Esophagus muscularis mucosa (tissue), 4 donors: ENCODE results near the gene FBXW2. TPM values are rescaled to one million over a fixed set of nuclear protein-coding genes. Genes with fewer than 3 reads are reported as not detected.

ENCODE experiments used
- DNase-seq: peaks from one replicate; pipeline ENCODE4 v3.0.0-alpha.2; 2017; ENCODE audit errors: extremely low spot score
- H3K27ac ChIP-seq, 4 donors: fragments of 200-600 bp; sonication (generic); replicated peaks in 1 of 4; 1 replicate in 3 of 4; 2 replicates in 1 of 4; pipeline ENCODE4 v1.5.1; 2016 to 2019; ENCODE audit warnings: mild to moderate bottlenecking in 1 of 4
- H3K27me3 ChIP-seq, 4 donors: fragments of 200-600 bp; sonication (generic); one replicate each; pipeline versions ENCODE4 v1.5.1 to v1.6.0; 2016 to 2019
- H3K36me3 ChIP-seq, 4 donors: fragments of 200-600 bp; sonication (generic); one replicate each; pipeline ENCODE4 v1.5.1; 2016 to 2019
- H3K4me1 ChIP-seq, 4 donors: fragments of 200-600 bp; sonication (generic); one replicate each; pipeline ENCODE4 v1.5.1; 2016 to 2019
- H3K4me3 ChIP-seq, 4 donors: fragments of 200-600 bp; sonication (generic); 1 replicate in 2 of 4; 2 replicates in 2 of 4; pipeline ENCODE4 v1.5.1; 2016 to 2019; ENCODE audit warnings: mild to moderate bottlenecking in 4 of 4, moderate library complexity in 1 of 4
- H3K9me3 ChIP-seq, 4 donors: fragments of 200-600 bp; sonication (generic); 1 replicate in 3 of 4; 2 replicates in 1 of 4; pipeline ENCODE4 v1.5.1; 2016 to 2019
- EP300 ChIP-seq: sonication (generic); formaldehyde crosslinking; IDR thresholded peaks from one replicate; pipeline ENCODE4 v1.6.1; 2017; ENCODE audit warnings: antibody characterized with exemption
- POLR2A ChIP-seq: fragments of 450-650 bp; IDR thresholded peaks from one replicate; pipeline ENCODE4 v1.6.1; 2017; ENCODE audit warnings: antibody characterized with exemption, moderate library complexity, mild to moderate bottlenecking, low read depth
- POLR2AphosphoS5 ChIP-seq, 2 donors: sonication (generic); formaldehyde crosslinking; IDR thresholded peaks; one replicate each; pipeline ENCODE4 v1.6.1; 2017; ENCODE audit warnings: antibody characterized with exemption in 2 of 2
- WGBS: methylation state at CpG from one replicate; pipeline ENCODE4 v1.1.5; 2018; 5-methylcytosine and 5-hydroxymethylcytosine counted together
- intact Hi-C: fragments of 100-400 bp; cut with DNase I; formaldehyde crosslinking; loops from one replicate; pipeline ENCODE4 v1.15.1; 2023
- total RNA-seq, 4 donors: library from RNA; depleted of rRNA; stranded (reverse); fragments of >200 nt; gene quantifications; one replicate each; pipeline versions ENCODE4 v1.1.0 to v1.2.1, GENCODE V29; 2016
- TF ChIP-seq, protein P1 (sequence below), 3 experiments: fragments of 200-600 bp in 2 of 3; fragments of 450-650 bp in 1 of 3; sonication (generic) in 2 of 3; IDR thresholded peaks; one replicate each; pipeline ENCODE4 v1.5.1; 2017 to 2019; ENCODE audit warnings: antibody characterized with exemption in 3 of 3, mild to moderate bottlenecking in 2 of 3, moderate library complexity in 1 of 3

Gene FBXW2
- total RNA-seq, 4 donors from 2014 or later: 36.9 to 55.9 (median 53.2) TPM

DNA sequence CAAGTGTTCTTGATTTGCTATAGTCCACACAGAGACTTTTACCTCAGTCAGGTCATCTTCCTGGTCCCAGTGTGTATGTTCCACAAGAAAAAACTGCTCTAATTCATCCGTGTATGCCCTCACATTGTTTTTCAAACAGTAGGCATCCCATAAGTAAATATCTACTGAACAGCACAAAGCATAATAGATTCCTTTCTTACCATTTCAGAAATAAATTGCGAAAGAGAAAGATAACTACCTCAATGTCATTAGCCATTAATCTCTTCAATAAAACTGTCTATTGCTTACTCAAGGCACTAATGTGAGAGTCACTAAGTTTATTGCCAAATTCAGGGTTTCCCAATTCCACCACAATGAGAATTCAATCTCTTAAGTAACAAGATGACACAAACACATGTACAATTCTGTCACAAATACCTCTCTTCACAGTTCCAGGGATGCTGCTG is 9.6 kb downstream of the FBXW2 start:
- Histone ChIP-seq H3K4me3 (no peak overlapping the region), H3K27ac (no peak overlapping the region), H3K36me3 (peaks cover 0 to 47% (median 34%) of the 10 kb centered on the region in 4 donors), H3K27me3 (no peaks in the 10 kb centered on the region), H3K4me1 (peaks cover 16 to 34% (median 20%) of the 10 kb centered on the region in 4 donors), H3K9me3 (no peaks in the 10 kb centered on the region)
- TF ChIP-seq POLR2A (no peak), EP300 (no peak), POLR2AphosphoS5 (IDR thresholded peaks at IDR 0.05) (no peak)
- TF ChIP-seq, protein P1, sequence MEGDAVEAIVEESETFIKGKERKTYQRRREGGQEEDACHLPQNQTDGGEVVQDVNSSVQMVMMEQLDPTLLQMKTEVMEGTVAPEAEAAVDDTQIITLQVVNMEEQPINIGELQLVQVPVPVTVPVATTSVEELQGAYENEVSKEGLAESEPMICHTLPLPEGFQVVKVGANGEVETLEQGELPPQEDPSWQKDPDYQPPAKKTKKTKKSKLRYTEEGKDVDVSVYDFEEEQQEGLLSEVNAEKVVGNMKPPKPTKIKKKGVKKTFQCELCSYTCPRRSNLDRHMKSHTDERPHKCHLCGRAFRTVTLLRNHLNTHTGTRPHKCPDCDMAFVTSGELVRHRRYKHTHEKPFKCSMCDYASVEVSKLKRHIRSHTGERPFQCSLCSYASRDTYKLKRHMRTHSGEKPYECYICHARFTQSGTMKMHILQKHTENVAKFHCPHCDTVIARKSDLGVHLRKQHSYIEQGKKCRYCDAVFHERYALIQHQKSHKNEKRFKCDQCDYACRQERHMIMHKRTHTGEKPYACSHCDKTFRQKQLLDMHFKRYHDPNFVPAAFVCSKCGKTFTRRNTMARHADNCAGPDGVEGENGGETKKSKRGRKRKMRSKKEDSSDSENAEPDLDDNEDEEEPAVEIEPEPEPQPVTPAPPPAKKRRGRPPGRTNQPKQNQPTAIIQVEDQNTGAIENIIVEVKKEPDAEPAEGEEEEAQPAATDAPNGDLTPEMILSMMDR (IDR thresholded peaks at IDR 0.05): no peak
- WGBS: 72% methylated on average over 2 of the region's 2 CpGs
- intact Hi-C loops: no loop called here
- DNase-seq: no peak

DNA sequence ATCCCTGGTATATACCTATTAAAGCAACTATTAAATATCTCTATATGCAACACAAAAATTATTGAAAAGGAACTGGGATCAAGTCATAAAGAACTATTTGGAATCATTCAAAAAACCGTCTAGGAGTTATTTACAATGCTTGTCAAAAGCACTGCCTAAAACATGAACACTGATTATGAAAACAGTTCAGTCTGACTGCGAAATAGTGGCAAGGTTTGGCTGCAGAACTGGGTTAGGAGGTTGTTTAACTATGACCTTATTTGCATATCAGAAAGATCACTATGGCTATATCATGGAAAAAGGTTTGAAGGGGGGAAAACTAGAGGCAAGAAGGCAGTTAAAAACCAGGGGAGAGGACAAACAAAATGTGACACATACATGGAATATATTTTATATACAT is 12.0 kb downstream of the FBXW2 start:
- H3K4me1 ChIP-seq: peaks cover 0 to 10% (median 3%) of the 10 kb centered on the region in 4 donors

DNA sequence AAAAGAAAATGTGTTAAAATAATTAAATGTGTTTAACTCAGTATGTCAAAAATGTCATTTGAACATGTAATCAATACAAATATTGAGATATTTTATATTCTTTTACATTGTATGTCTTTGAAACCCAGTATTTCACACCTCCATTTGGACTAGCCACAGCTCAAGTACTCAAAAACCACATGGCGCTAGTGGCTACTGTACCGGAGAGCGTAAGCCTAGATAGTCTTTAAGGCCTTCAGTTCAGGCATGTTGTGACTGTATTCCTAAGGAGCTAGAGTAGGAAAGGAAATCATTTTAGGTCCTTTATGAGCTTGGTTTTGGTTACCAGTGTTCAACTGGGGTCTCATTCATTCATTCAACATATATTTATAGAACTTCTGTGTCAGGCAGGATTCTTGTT is 12.8 kb downstream of the FBXW2 start:
- intact Hi-C loops: no loop called here
- Histone ChIP-seq H3K27ac (no peak overlapping the region), H3K4me1 (peaks cover 0 to 9% (median 1%) of the 10 kb centered on the region in 4 donors), H3K9me3 (no peaks in the 10 kb centered on the region), H3K27me3 (no peaks in the 10 kb centered on the region), H3K4me3 (no peak overlapping the region), H3K36me3 (peaks cover 19 to 56% (median 42%) of the 10 kb centered on the region in 4 donors)
- no peak for DNase-seq
- 99% methylated on average over 3 of the region's 3 CpGs for WGBS
- no peak for TF ChIP-seq POLR2A
- TF ChIP-seq, protein P1 (IDR thresholded peaks at IDR 0.05): no peak
- no peak for TF ChIP-seq POLR2AphosphoS5 (IDR thresholded peaks at IDR 0.05)
- TF ChIP-seq EP300: no peak

More for the DNA sequence above, 12.0 kb downstream of the FBXW2 start:
- 81% methylated on average over 2 of the region's 2 CpGs for WGBS
- DNase-seq: no peak
- H3K27ac ChIP-seq: no peak overlapping the region
- H3K36me3 ChIP-seq: peaks cover 12 to 51% (median 40%) of the 10 kb centered on the region in 4 donors
- no peak for TF ChIP-seq POLR2AphosphoS5 (IDR thresholded peaks at IDR 0.05)
- TF ChIP-seq, protein P1 (IDR thresholded peaks at IDR 0.05): no peak
- no peak for TF ChIP-seq EP300
- TF ChIP-seq POLR2A: no peak
- no peaks in the 10 kb centered on the region for H3K9me3 ChIP-seq
- H3K27me3 ChIP-seq: no peaks in the 10 kb centered on the region
- intact Hi-C loops: no loop called here
- no peak overlapping the region for H3K4me3 ChIP-seq

DNA sequence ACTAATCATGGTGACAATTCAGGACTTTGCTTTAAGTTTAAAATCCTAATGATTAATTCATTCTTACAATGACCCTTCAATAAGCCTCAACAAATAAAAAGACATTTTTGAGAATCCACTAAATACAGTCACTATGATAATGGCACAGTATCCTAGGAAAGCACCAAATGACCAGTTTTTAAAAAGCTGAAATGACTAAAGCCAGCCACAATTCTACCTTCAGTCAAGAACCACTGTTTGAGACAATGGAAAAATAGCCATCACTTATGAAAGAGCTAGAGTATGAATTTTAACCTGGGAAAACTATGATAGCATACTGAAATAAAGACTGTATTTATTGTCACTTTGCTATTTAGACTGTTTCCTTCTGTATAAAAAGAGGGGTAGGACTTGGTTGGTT is 14.0 kb downstream of the FBXW2 start:
- Histone ChIP-seq H3K27ac (no peak overlapping the region), H3K4me1 (peaks cover 0 to 2% (median under 1%) of the 10 kb centered on the region in 4 donors), H3K4me3 (no peak overlapping the region), H3K36me3 (peaks cover 23 to 60% (median 45%) of the 10 kb centered on the region in 4 donors), H3K9me3 (no peaks in the 10 kb centered on the region), H3K27me3 (no peaks in the 10 kb centered on the region)
- intact Hi-C loops: no loop called here
- DNase-seq: no peak
- TF ChIP-seq, protein P1 (IDR thresholded peaks at IDR 0.05): no peak
- TF ChIP-seq EP300 (no peak), POLR2AphosphoS5 (IDR thresholded peaks at IDR 0.05) (no peak), POLR2A (no peak)

DNA sequence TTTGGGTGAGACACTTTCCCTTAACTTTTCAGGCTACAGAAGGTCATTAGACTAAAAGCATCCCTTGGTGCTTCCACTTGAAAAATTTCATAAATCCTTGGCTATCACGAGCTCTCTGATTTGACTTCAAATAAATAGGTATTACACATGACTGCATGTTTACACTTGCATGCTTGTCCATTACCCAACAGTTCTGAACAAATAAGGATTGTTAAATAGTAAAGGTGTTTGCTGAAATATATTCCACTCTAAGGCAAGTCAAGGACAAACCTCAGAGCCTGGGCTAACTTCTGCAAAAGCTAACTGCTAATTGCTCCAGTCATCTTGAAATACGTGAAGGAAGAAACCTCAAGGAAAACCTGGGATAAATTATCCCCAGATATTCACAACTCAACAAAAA is 14.5 kb downstream of the FBXW2 start:
- Histone ChIP-seq H3K27ac (no peak overlapping the region), H3K4me3 (no peak overlapping the region), H3K9me3 (no peaks in the 10 kb centered on the region), H3K36me3 (peaks cover 23 to 64% (median 50%) of the 10 kb centered on the region in 4 donors), H3K4me1 (no peaks in the 10 kb centered on the region), H3K27me3 (no peaks in the 10 kb centered on the region)
- no peak for TF ChIP-seq EP300
- no peak for TF ChIP-seq POLR2A
- TF ChIP-seq, protein P1 (IDR thresholded peaks at IDR 0.05): no peak
- no peak for TF ChIP-seq POLR2AphosphoS5 (IDR thresholded peaks at IDR 0.05)
- intact Hi-C loops: no loop called here
- no peak for DNase-seq
- 70% methylated on average over 2 of the region's 2 CpGs for WGBS
